NCI-H524 treated with DMSO at 0.1 percent for 48 hours (cell line): ENCODE results near the gene OR51B4.
"Not testable (repeated sequence)": the region's sequence is repeated elsewhere in the genome, so short reads cannot be mapped to it uniquely, and the experiment has no call there.

Source experiments
- DNase-seq: peaks from one replicate; lab custom pipeline; 2025; lab: John Stamatoyannopoulos, UW

Gene OR51B4

GRCh38 chr11:5301846-5302245 lies at the start of gene OR51B4:
Gene OR51B4, minus strand, starts transcription at chr11:5301946. Its CDS starts 0 bp downstream, at chr11:5301946.
- DNase-seq: no peak

DNA sequence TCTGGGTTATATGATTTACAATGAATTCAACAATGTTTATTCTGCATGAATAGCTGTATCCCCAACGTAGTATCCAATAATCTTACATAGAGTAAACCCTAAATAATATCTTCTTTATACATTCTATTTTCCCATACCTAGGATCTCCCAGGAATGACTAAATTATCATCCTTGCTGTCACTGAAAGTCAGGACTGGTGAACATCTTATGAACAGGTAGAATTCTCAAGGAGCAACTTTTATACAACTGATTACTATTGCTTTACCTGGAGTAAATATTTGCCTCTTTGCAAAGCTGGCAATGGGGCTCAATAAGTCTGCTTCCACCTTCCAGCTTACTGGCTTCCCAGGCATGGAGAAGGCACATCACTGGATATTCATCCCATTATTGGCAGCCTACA lies 49.5 kb upstream of the OR51B4 start, which contains the start of gene OR51B6:
Gene OR51B6, plus strand, starts transcription at position 301 of the 400 bp plus-strand sequence. Its CDS starts 0 bp downstream, at position 301.
- no peak for DNase-seq

GRCh38 chr11:5349550-5349949 lies 47.8 kb upstream of the OR51B4 start:
- DNase-seq: no peak

GRCh38 chr11:5348551-5349194 lies 46.9 kb upstream of the OR51B4 start:
- DNase-seq: no peak

DNA sequence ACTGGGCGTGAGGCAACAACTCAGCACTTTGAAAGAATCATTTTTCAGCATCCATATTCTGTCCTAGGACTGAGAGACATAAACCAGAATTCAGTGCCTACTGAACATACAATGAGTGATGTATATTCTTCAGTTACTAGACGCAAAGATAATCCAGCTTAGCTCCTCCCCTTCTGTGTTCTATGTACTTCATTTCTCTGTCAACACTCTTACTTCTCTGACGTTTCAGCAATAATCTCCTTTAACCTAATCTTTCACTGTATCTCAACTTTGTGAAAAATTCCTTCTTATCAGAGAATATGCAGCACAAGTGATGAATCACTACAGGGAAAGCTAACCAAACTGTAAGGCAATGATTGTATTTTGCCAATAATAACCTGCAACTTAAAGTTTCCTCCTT lies 44.1 kb upstream of the OR51B4 start:
- DNase-seq: no peak

DNA sequence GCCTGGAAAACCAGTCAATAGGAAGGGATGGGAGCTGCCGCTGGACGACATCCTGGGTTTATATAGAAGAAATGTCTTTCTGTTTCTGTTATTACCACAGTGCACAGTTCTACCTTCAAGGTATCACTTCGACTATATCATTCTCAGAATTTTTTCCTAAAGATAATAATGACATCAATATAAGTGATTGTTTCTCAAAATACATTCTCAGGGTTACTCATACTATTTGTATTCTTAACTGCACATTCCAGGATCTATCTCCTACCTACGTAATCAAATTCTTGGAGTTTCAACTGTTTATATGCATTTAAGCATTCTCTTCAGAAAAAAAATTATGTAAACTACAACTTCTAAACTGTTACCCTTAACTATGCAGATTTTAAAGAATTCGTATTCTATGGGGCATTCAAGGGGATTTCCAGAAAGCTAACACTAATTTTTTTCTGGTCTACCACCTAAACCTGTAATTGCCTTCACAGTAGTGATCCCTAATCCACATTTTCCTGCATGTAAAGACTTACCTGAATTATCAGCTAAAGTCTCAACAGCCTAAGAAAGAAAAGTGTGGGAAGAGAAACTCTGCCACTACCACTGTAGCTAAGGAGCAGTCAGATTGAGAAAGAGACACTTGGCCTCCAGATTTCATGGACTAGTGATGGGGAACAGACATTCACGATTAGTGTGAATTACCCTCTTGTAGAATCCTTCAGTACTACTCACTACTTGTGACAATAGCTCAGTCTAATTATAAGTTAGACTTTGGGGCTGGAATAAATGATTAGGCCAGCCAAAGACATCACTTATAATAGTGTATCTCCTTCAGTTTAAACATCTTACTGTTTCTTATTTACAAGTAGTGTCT lies 42.0 kb upstream of the OR51B4 start, which contains the start of gene OR51B5:
Gene OR51B5, minus strand, starts transcription at position 51 of the 862 bp plus-strand sequence. Its CDS starts 0 bp downstream, at position 51.
- no peak for DNase-seq

DNA sequence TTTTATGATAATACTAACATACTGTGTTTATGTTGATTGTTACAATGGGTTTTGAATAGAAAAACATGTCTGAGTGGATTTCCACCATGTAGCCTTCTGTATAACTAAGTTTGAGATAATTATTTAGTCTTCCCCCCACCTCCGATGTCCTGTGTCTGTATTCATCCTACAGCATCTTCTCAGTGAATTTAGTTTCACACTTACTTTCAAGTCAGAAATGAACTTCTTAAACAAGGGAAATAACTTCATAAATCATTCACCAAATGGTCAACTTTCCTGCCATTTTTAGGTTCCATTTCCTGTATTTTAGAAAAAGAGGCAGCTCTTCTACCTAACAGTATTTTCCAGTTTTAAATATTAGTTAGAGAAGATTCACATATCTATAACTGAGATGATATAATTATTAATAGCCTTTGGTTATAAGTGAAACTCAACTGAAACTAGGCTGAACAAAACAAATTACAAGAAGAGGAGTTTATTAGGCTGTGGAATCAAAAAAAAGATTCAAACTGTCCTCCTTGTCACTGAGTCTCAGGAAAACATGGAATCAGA lies 38.1 kb upstream of the OR51B4 start:
- DNase-seq: no peak

- not testable (repeated sequence) for DNase-seq
Measured at GRCh38 chr11:5337253-5337652, 35.5 kb upstream of the OR51B4 start.

- DNase-seq: no peak
Measured at GRCh38 chr11:5336331-5336730, 34.6 kb upstream of the OR51B4 start.

DNA sequence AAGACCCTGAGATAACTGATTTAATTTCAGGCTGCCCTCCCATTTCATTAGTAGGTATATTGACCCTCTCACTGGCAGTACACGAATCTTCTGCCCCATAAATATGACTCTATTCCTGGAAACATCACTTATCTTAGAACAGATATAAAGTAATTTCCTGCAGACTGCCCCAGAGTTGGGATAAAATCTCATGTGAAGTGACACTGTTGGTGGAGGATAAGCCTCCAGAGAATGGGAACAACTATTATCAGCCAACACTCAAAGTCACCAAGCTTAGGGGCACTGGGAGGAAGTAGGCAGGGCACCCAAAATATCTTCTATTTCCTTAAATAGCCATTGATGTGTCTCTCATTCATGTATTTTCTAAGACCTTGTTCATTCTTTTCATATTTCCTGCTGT lies 33.4 kb upstream of the OR51B4 start:
- DNase-seq: no peak

- no peak for DNase-seq
Measured at GRCh38 chr11:5324197-5324596, 22.5 kb upstream of the OR51B4 start, which contains the start of gene OR51B2. Gene OR51B2, minus strand, starts transcription at chr11:5324297. Its CDS starts 0 bp downstream, at chr11:5324297.

- DNase-seq: no peak
Measured at GRCh38 chr11:5317292-5317691, 15.5 kb upstream of the OR51B4 start.

- DNase-seq: not testable (repeated sequence)
Measured at GRCh38 chr11:5313326-5314023, 11.7 kb upstream of the OR51B4 start.

DNA sequence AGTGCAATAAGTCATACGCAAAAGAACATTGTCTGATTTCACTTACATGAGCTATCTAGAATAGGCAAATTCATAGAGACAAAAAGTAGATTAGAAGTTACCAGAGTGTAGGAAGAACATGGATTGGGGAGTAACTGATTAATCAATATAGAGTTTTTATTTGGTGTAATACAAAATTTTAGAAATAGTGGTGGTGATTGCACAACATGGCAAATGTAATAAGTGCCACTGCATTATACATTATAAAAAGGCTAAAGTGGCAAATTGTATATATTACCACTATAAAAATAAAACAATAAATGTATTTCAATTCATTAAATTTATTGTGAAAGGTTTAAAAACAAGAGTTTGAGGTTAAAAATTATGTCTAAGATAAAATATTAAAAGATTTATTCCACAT lies 8.7 kb upstream of the OR51B4 start:
- no peak for DNase-seq

GRCh38 chr11:5307256-5308019 lies 5.7 kb upstream of the OR51B4 start:
- DNase-seq: no peak

DNA sequence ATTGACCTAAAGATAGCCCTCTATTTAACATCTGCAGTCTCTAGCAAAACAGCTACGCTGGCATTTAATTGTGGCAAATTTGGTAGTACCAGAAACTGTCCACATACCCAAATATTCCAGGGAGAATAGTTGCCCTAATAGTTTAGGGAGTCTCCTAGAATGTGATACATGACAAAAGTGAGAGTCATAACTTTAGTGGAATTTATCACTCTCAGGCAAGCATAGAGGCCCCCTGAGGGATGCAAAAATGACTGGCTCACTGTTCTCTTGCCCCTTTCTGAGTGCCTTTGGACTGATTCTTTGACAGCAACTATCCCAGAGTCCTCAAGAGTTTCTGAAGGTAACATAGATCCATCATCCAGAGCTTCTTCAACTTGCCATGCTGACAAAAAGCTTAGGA lies 2.3 kb upstream of the OR51B4 start:
- DNase-seq: no peak

GRCh38 chr11:5303626-5304025 lies 1.9 kb upstream of the OR51B4 start:
- DNase-seq: no peak

- DNase-seq: no peak
Measured at GRCh38 chr11:5300251-5300650, 1.5 kb downstream of the OR51B4 start.

DNA sequence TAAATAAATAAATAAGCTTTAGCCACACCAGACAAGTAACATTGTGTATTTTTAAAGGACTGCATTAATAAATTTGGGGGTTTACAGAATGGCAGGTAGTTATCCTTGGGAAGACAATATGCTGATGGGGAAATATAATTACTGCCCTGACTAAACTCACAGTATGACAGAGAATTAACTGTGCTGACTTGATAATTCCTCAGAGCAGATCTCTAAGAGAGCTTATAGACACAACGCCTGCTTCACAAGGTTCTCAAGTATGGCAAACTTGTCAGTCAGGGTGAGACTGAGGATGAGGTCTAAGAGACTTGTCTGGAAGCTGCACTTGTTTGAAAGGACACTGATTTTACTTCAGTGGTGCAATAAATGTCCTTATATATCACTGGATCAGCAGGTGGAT lies 3.3 kb downstream of the OR51B4 start:
- no peak for DNase-seq

DNA sequence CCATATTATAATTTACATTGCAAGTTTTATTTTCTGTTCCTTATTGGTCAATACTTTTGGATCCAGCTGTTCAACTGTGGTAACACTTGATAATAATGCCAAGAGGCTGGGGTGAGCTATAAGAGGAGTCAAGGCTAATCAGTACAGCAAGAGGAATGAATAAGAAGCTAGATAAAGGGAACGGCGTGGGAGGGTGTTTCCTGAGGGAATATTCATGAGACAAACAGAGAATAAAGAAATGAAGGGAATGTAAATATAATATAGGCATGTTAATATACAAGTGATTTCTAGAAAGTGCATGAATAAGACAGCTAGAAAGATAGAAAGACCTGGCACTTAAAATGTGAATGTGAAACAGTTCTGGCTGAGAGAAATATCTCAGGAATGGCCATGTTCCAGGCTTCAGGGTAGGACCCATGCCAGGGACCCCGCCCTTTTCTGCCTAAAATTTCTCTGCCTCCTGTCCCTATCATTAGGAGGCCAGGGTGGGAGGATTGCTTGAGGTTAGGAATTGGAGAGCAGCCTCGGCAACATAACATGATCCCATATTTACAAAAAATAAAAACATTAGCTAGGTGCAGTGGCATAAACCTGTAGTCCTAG lies 3.9 kb downstream of the OR51B4 start:
- no peak for DNase-seq
